Measurements from ENCODE around the gene MRPS33.

DNA sequence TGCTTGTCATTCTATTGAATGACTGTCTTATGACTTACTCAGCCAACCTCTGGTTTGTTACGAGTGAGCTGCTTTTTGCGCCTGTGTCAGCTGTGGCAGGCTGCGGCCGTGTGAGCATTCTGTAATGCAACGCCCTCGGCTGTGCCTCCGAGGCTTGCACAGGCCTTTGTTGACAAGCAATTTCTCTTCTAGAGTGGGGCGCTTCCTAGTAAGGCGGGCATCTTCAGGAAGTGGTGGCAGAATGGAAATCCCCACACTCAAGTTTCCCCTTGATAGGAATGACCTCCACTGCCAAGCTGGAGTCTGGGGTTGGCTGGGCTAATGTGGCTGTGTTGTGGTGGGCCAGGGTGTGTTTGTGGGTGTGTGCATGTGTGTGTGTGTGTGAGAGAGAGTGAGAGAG is 38.9 kb upstream of the MRPS33 start:
- TF ChIP-seq POLR2A (IDR thresholded peaks at IDR 0.05; ENCODE audit: low read depth, low read length) (no peak), EGR1 (IDR thresholded peaks at IDR 0.05; ENCODE audit: borderline replicate concordance in 1 of 2, low read depth in 2 of 2, low read length in 2 of 2) (no peak), MTA3 (IDR thresholded peaks at IDR 0.05; ENCODE audit: borderline replicate concordance, low read length) (no peak), CEBPB (IDR thresholded peaks at IDR 0.05; ENCODE audit: borderline replicate concordance in 1 of 2, low read depth in 2 of 2, low read length in 2 of 2) (no peak), POLR2AphosphoS5 (IDR thresholded peaks at IDR 0.05; ENCODE audit: low read length) (no peak), BRCA1 (IDR thresholded peaks at IDR 0.05; ENCODE audit: low read depth, low read length) (no peak), RAD21 (IDR thresholded peaks at IDR 0.05; ENCODE audit: insufficient read depth, low read depth, low read length) (no peak), NFYA (IDR thresholded peaks at IDR 0.05; ENCODE audit: borderline replicate concordance, low read depth, low read length) (no peak), EZH2 (IDR thresholded peaks at IDR 0.05; ENCODE audit: borderline replicate concordance, control insufficient read depth, low read depth, low read length) (no peak), JUNB (IDR thresholded peaks at IDR 0.05) (no peak), CEBPZ (IDR thresholded peaks at IDR 0.05; ENCODE audit: low read depth, low read length) (no peak)
- TF ChIP-seq, protein P1, sequence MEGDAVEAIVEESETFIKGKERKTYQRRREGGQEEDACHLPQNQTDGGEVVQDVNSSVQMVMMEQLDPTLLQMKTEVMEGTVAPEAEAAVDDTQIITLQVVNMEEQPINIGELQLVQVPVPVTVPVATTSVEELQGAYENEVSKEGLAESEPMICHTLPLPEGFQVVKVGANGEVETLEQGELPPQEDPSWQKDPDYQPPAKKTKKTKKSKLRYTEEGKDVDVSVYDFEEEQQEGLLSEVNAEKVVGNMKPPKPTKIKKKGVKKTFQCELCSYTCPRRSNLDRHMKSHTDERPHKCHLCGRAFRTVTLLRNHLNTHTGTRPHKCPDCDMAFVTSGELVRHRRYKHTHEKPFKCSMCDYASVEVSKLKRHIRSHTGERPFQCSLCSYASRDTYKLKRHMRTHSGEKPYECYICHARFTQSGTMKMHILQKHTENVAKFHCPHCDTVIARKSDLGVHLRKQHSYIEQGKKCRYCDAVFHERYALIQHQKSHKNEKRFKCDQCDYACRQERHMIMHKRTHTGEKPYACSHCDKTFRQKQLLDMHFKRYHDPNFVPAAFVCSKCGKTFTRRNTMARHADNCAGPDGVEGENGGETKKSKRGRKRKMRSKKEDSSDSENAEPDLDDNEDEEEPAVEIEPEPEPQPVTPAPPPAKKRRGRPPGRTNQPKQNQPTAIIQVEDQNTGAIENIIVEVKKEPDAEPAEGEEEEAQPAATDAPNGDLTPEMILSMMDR (IDR thresholded peaks at IDR 0.05 in 2 of 3, conservative IDR thresholded peaks at IDR 0.05 in 1 of 3; ENCODE audit: control insufficient read depth in 2 of 3, extremely low read depth in 1 of 3, insufficient read depth in 1 of 3, low read depth in 3 of 3, low read length in 3 of 3): no peak

Measured in GM12878 (cell line).